NCI-H524 treated with DMSO at 0.1 percent for 48 hours (cell line): ENCODE data around the gene RCAN3.
"Not testable (repeated sequence)": the region's sequence is repeated elsewhere in the genome, so short reads cannot be mapped to it uniquely, and the experiment has no call there.

Experiments
- DNase-seq: peaks from one replicate; lab custom pipeline; 2025; lab: John Stamatoyannopoulos, UW

The RCAN3 gene

GRCh38 chr1:24486331-24487065, 16.1 kb upstream of the RCAN3 start:
- DNase-seq: no peak

DNA sequence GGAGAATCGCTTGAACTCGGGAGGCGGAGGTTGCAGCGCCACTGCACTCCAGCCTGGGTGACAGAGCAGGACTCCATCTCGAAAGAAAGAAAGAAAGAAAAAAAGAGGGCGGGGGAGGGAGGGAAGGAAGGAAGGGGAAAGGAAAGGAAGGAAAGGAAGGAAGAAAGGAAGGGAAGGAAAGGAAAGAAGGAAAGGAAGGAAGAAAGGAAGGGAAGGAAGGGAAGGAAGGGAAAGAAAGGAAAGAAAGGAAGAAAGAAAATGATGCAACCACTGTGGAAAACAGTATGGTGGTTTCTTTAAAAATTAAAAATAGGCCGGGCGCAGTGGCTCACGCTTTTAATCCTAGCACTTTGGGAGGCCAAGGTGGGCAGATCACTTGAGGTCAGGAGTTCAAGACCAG, 15.2 kb upstream of the RCAN3 start:
- no peak for DNase-seq

DNA sequence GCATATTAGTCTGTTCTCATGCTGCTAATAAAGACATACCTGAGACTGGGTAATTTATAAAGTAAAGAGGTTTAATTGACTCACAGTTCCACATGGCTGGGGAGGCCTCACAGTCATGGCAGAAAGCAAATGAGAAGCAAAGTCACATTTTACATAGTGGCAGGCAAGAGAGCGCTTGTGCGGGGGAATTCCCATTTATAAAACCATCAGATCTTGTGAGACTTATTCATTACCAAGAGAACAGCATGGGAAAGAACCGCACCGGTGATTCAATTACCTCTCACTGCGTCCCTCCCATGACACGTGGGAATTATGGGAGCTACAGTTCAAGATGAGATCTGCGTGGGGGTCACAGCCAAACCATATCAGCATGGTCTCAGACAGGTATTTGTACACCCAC, 14.5 kb upstream of the RCAN3 start:
- not testable (repeated sequence) for DNase-seq

DNA sequence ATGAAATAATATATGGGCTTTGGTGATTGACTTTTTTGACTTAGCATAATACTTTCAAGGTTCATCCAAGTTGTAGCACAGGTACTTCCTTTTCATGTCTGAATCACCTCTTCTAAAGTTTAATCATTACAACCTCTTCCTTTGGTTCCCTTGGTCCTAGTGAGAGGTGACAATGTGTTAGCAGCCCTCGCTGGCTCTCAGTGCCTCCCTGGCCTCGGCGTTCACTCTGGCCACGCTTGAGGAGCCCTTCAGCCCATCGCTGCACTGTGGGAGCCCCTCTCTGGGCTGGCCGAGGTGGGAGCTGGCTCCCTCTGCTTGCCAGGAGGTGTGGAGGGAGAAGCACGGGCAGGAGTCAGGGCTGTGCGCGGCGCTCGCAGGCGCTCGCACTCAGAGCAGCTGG, 13.0 kb upstream of the RCAN3 start:
- DNase-seq: no peak

DNA sequence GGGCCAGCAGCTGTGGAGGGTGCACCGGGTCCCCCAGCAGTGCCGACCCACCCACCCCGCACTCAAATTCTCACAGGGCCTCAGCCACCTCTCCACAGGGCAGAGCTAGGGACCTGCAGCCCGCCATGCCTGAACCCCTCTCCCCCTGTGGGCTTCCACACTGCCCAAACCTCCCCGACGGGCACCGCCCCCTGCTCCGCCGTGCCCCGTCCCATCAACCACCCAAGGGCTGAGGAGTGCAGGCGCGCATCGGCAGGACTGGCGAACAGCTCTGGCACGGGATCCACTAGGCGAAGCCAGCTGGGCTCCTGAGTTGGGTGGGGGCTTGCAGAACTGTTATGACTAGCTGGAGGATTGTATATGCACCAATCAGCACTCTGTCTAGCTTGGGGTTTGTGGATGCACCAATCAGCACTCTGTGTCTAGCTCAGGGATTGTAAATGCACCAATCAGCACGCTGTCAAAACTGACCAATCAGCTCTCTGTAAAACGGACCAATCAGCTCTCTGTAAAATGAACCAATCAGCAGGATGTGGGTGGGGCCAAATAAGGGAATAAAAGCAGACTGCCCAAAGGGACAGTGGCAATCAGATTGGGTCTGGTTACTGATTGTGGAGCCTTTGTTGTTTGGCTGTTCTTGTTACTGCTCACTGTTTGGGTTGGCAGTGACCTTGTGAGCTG, 12.4 kb upstream of the RCAN3 start:
- no peak for DNase-seq

- DNase-seq: no peak
Measured at GRCh38 chr1:24491577-24492360, 10.9 kb upstream of the RCAN3 start.

GRCh38 chr1:24492935-24493334, 9.7 kb upstream of the RCAN3 start:
- not testable (repeated sequence) for DNase-seq

- DNase-seq: no peak
Measured at GRCh38 chr1:24493785-24494184, 8.9 kb upstream of the RCAN3 start.

DNA sequence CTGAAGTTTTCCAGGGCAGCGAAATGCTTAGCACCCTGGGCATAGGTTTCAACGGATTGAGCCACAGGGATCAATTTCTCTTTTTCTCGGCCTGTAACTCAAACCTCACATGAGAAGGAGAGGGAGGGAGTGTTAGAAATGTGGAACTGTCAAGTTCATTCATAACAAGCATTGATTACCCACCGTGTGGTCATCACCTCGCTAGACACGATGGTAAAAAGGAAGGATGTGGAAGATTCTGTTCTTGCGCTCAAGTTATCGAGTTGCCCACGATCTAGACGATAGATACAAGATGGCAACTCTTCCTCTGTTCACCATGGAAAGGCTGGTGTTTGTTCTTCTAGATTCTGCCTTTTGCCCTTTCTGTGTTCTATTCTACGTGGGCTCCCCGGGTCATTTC, 4.0 kb upstream of the RCAN3 start:
- DNase-seq: no peak

DNA sequence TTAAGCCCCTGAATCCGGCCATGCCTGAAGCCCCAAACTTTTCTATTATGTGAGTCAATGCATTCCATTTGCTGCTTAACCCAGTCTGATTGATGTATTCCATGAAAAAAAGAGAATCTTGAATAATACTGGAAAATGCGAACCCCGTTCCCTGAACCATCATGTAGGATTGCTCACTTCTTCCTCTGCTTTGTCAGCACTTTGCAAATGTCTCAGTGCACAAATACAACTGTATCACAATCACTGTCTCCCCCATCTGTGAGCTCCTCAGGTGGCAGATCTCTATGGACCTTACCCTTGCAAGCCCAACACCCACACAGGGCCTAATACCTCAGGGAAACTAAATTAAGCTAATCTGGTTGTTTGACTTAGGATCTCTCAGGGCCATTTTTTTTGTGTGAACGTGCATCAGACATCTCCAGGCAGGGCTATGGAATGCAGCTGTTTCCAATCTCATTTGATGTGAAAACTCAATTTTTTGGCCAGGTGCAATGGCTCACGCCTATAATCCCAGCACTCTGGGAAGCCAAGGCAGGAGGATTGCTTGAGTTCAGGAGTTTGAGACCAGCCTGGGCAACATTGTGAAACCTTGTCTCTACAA, 2.1 kb upstream of the RCAN3 start:
- no peak for DNase-seq

GRCh38 chr1:24501371-24502064, 1.1 kb upstream of the RCAN3 start:
- no peak for DNase-seq

DNA sequence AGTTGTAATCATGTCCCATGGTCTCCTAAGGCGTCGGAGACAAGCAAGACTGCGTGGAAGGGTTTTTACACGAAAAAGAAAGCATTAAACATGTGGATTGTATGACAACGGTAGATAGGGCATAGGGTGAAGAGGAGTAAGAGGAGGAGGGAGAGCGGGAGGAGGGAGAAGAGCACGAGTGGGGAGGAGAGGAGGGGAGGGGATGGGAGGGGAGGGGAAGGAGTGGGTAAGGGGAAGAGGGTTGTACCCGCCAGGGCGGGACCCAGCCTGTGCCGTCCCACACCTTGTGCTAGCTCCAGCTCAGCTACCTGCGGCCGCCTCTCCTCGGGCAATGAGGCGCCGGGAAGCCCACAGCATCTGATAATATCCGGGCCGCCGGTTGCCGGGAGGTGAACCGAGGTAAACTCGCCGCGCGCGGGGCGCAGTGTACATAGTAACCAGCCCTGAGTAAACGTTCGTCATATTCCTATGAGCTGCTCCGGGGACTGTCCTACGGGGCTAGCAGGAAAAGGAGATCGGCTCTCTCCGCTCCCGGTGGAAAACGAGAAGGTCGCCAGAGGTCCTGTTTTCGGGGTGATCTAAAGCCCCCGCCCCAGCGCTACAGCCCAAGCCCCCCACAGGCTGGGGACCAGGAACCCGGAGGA, 449 bp upstream of the RCAN3 start:
- DNase-seq: no peak

- DNase-seq: no peak
Measured at GRCh38 chr1:24503059-24503751, 569 bp downstream of the RCAN3 start.

DNA sequence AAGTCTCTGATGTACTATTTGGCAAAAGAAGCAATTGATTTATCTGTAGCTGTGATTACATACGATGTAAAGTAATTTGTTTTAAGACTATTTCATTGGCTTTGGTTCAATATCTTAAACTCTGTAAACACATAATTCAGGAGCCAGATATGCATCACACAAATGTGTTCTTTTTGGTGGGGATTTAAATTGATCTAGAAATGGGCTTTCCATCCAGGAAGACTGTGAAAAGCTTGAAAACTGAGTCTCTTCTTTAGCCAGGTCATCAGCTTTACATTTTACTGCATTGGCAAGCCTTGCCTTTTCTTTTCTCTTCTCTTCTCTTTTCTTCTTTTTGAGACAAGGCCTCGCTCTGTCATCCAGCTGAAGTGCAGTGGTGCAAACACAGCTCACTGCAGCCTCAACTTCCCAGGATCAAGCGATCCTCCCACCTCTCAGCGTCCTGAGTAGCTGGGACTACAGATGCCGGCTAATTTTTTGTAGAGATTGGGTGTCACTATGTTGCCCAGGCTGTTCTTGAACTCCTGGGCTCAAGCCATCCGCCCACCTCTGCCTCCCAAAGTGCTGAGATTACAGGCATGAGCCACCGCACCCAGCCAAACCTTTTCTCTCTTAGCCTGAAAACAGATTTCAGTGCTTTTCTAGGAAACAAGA, 1.4 kb downstream of the RCAN3 start:
- no peak for DNase-seq

- no peak for DNase-seq
Measured at GRCh38 chr1:24504560-24504959, 1.9 kb downstream of the RCAN3 start.

DNA sequence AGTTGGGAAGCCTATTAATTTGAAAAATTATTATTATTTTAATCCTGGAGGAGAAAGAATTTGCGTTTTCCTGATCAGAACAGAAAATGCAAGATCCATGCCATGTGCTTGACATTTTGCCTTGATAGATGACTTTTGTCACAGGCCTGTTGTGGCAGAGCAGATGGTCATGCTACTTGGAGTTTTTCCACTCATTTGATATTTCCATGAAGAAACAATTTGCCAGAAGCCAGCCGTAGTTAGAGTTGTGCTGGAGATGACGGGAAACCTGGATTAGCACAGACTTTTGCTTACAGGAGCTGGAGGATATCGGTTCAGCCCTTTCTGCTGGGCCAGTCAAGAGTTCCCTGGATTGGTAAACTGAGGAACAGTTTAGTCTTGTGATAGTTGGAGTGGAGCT, 3.2 kb downstream of the RCAN3 start:
- DNase-seq: peak; percentile 81

- DNase-seq: no peak
Measured at GRCh38 chr1:24506691-24507381, 4.2 kb downstream of the RCAN3 start.

DNA sequence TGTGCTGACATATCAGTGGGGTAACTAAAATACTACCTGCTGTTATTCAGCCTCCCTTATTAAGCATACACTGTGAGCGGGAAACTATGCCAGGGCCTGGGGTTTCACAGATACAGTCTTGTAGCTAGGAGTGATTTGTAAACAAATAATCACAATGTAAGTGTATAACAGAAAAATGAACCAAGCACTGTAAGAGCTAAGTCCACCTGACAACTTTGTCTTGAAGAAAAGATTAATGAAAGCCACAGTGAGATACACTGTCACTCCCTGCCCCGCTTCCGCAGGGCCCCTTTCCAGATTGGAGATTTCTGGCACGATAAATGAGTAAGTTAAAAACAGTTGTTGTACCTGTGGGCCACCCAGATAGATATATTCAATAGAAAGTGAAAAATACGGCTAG, 4.8 kb downstream of the RCAN3 start:
- no peak for DNase-seq

- DNase-seq: no peak
Measured at GRCh38 chr1:24508911-24509310, 6.3 kb downstream of the RCAN3 start.

- DNase-seq: no peak
Measured at GRCh38 chr1:24513706-24514105, 11.1 kb downstream of the RCAN3 start.
